Naive thymus-derived CD4-positive, alpha-beta T cell (primary cell): ENCODE results near the gene TIMP3. TPM values are rescaled to one million over a fixed set of nuclear protein-coding genes. Genes with fewer than 3 reads are reported as not detected.

Experiments used
- ATAC-seq: fragments of 150-1000 bp; cut with Tn5 transposase; 2 replicates; pipeline ENCODE4 v1.10.0; 2021; ENCODE audit warnings: mild to moderate bottlenecking, moderate library complexity
- CTCF ChIA-PET: fragments of 350-600 bp; sonication (Branson Sonifier 250); formaldehyde crosslinking; loops from one replicate; lab custom pipeline; 2021; ENCODE audit warnings: antibody characterized with exemption; lab: Charles Lee
- POLR2A ChIA-PET: fragments of 350-600 bp; sonication (Branson Sonifier 250); formaldehyde crosslinking; loops from one replicate; lab custom pipeline; 2021; ENCODE audit warnings: antibody characterized with exemption, inconsistent platforms; lab: Charles Lee
- DNase-seq, 9 donors: peaks; one replicate each; pipeline versions ENCODE4 v3.0.0 to v3.0.0-alpha.2; 2020 to 2022; ENCODE audit warnings: mixed read lengths in 1 of 9
- H3K27ac ChIP-seq: one replicate; pipeline ENCODE4 v1.7.0; 2013; ENCODE audit warnings: mild to moderate bottlenecking, low read depth, low read length, moderate library complexity
- H3K27me3 ChIP-seq, 2 donors: one replicate each; pipeline ENCODE4 v1.7.0; 2013; ENCODE audit warnings: low read length in 2 of 2, mild to moderate bottlenecking in 2 of 2, moderate library complexity in 2 of 2; ENCODE audit not compliant: control insufficient read depth in 2 of 2, insufficient read depth in 2 of 2
- H3K36me3 ChIP-seq, 3 experiments: 1 replicate in 2 of 3; 2 replicates in 1 of 3; pipeline ENCODE4 v1.7.0; 2013; ENCODE audit warnings: low read length in 3 of 3, mild to moderate bottlenecking in 3 of 3, moderate library complexity in 1 of 3; ENCODE audit not compliant: insufficient read depth in 3 of 3, control insufficient read depth in 2 of 3
- H3K4me1 ChIP-seq, 2 donors: one replicate each; pipeline ENCODE4 v1.7.0; 2013; ENCODE audit warnings: low read length in 2 of 2, mild to moderate bottlenecking in 2 of 2, moderate library complexity in 1 of 2; ENCODE audit not compliant: control insufficient read depth in 2 of 2, insufficient read depth in 2 of 2
- H3K4me3 ChIP-seq: 2 replicates; pipeline ENCODE4 v1.7.0; 2013; ENCODE audit warnings: mild to moderate bottlenecking, low read length
- H3K9me3 ChIP-seq, 3 experiments: 1 replicate in 2 of 3; 2 replicates in 1 of 3; pipeline ENCODE4 v1.7.0; 2013; ENCODE audit warnings: low read length in 3 of 3; ENCODE audit not compliant: control insufficient read depth in 2 of 3
- H3K27ac Mint-ChIP-seq, 9 donors: one replicate each; pipeline ENCODE4 v1.8.0; 2020 to 2022; ENCODE audit warnings: mixed read lengths in 9 of 9, mild to moderate bottlenecking in 8 of 9, moderate library complexity in 5 of 9, inconsistent platforms in 2 of 9
- H3K27me3 Mint-ChIP-seq, 5 donors: one replicate each; pipeline ENCODE4 v1.8.0; 2021 to 2022; ENCODE audit warnings: mixed read lengths in 5 of 5, mild to moderate bottlenecking in 1 of 5
- H3K36me3 Mint-ChIP-seq, 5 donors: one replicate each; pipeline ENCODE4 v1.8.0; 2020 to 2022; ENCODE audit warnings: mixed read lengths in 5 of 5, mild to moderate bottlenecking in 3 of 5, inconsistent platforms in 1 of 5
- H3K4me1 Mint-ChIP-seq, 7 donors: one replicate each; pipeline ENCODE4 v1.8.0; 2020 to 2022; ENCODE audit warnings: mixed read lengths in 7 of 7, mild to moderate bottlenecking in 3 of 7, inconsistent platforms in 1 of 7
- H3K4me3 Mint-ChIP-seq, 10 donors: one replicate each; pipeline ENCODE4 v1.8.0; 2020 to 2022; ENCODE audit warnings: mild to moderate bottlenecking in 10 of 10, mixed read lengths in 10 of 10, moderate library complexity in 6 of 10, inconsistent platforms in 2 of 10
- H3K9me3 Mint-ChIP-seq, 11 donors: one replicate each; pipeline ENCODE4 v1.8.0; 2020 to 2022; ENCODE audit warnings: mixed read lengths in 11 of 11, mild to moderate bottlenecking in 4 of 11, inconsistent platforms in 1 of 11, moderate library complexity in 1 of 11
- intact Hi-C, 2 donors: fragments of 100-400 bp; cut with micrococcal nuclease; formaldehyde crosslinking; loops; one replicate each; pipeline ENCODE4 v1.15.1; 2023
- polyA plus RNA-seq, 2 donors: library from polyadenylated mRNA; unstranded; fragments of 300-500 nt; fragmentation: Illumina TruSeq; gene quantifications; one replicate each; pipeline ENCODE4 v1.2.3, GENCODE V29; 2021
- total RNA-seq, 6 experiments: library from RNA in 5 of 6; stranded (reverse) in 5 of 6; gene quantifications; 1 replicate in 5 of 6; 2 replicates in 1 of 6; pipeline ENCODE4 v1.2.3 and lab custom pipeline; 2021 to 2026

Gene TIMP3
- total and polyA plus RNA-seq, 7 experiments from 2014 or later, result 0.05 to 0.95 (median 0.37) TPM; not detected in 3

DNA sequence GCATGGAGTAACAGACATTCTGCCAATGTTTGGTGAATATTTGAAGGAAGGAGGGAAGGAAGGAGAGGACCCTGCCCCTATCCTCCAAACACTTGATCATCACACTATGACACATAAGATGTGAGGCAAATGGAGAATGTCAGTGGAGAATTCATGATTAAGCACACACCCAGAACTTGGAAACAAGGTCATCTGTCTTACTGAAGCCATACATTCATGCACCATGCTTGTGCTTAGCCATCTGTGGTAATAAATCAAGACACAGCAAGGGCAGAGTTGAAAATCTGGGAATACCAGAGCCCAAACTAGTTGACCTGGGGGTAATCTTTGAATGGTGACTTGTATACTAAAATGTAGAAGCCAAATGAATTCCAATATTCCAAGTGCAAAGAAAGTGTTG is 7.9 kb upstream of the TIMP3 start:
- H3K27me3 ChIP-seq, result no peaks in the 10 kb centered on the region
- H3K9me3 ChIP-seq, result no peaks in the 10 kb centered on the region
- POLR2A ChIA-PET, result no interaction called here
- H3K9me3 Mint-ChIP-seq, result no peaks in the 10 kb centered on the region
- DNase-seq (no peak), ATAC-seq (no peak)
- H3K27me3 Mint-ChIP-seq, result peaks cover 7 to 31% (median 20%) of the 10 kb centered on the region in 5 donors
- no peaks in the 10 kb centered on the region for H3K4me1 ChIP-seq
- H3K27ac ChIP-seq, result no peak overlapping the region
- no peak overlapping the region for H3K4me3 Mint-ChIP-seq
- H3K4me1 Mint-ChIP-seq, result peaks cover 0 to 5% (median 4%) of the 10 kb centered on the region in 7 donors
- intact Hi-C loops, result no loop called here
- no peaks in the 10 kb centered on the region for H3K36me3 Mint-ChIP-seq
- H3K4me3 ChIP-seq, result no peak overlapping the region
- CTCF ChIA-PET, result interaction anchor here (1.0 to 1.1 kb wide), 2 partner anchors 133 to 135 kb away, joined by 3 to 4 read pairs; no protein-coding TSS in a partner anchor
- H3K27ac Mint-ChIP-seq, result no peak overlapping the region
- H3K36me3 ChIP-seq, result no peaks in the 10 kb centered on the region

- POLR2A ChIA-PET, result no interaction called here
- H3K27me3 Mint-ChIP-seq, result peaks cover 17 to 40% (median 31%) of the 10 kb centered on the region in 5 donors
- no peaks in the 10 kb centered on the region for H3K36me3 Mint-ChIP-seq
- H3K4me3 Mint-ChIP-seq, result no peak overlapping the region
- Histone ChIP-seq H3K4me1 (no peaks in the 10 kb centered on the region), H3K27me3 (no peaks in the 10 kb centered on the region), H3K4me3 (no peak overlapping the region), H3K27ac (no peak overlapping the region), H3K9me3 (no peaks in the 10 kb centered on the region), H3K36me3 (no peaks in the 10 kb centered on the region)
- peaks cover 0 to 5% (median 4%) of the 10 kb centered on the region in 7 donors for H3K4me1 Mint-ChIP-seq
- no peak for ATAC-seq
- DNase-seq, result no peak
- no peaks in the 10 kb centered on the region for H3K9me3 Mint-ChIP-seq
- intact Hi-C loops, result no loop called here
- CTCF ChIA-PET, result interaction anchor here (0.7 to 1.3 kb wide), 5 partner anchors 12 to 138 kb away, joined by 3 to 4 read pairs (median 3); no protein-coding TSS in a partner anchor
- no peak overlapping the region for H3K27ac Mint-ChIP-seq
Observed at GRCh38 chr22:32794449-32795213, 6.9 kb upstream of the TIMP3 start.

DNA sequence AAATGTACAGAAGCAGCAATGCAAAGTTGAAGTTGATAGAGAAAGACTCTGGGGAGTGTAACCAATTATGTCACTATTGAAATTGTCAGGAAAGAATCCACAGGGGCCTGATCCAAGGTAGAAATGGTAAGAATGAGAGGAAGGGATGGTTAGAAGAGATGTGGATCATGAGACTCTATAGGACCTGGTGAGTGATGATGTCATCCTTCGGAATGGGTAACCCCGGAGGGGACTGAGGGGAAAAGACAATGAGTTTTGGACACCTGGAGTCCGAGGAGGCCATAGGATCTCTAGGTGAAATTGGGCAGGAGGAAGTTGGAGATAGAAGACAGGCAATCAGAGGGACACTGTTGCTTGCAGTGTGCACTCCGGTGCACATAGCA is 6.3 kb upstream of the TIMP3 start:
- Mint-ChIP-seq H3K27me3 (peaks cover 23 to 46% (median 36%) of the 10 kb centered on the region in 5 donors), H3K9me3 (no peaks in the 10 kb centered on the region), H3K4me1 (peaks cover 0 to 5% (median 4%) of the 10 kb centered on the region in 7 donors), H3K27ac (no peak overlapping the region), H3K4me3 (no peak overlapping the region), H3K36me3 (no peaks in the 10 kb centered on the region)
- ChIA-PET CTCF (interaction anchor here (1.3 to 2.8 kb wide), 3 partner anchors 11 to 135 kb away, joined by 3 to 59 read pairs (median 9); no protein-coding TSS in a partner anchor), POLR2A (no interaction called here)
- Histone ChIP-seq H3K9me3 (no peaks in the 10 kb centered on the region), H3K27ac (no peak overlapping the region), H3K4me1 (no peaks in the 10 kb centered on the region), H3K27me3 (no peaks in the 10 kb centered on the region), H3K36me3 (no peaks in the 10 kb centered on the region), H3K4me3 (no peak overlapping the region)
- ATAC-seq, result no peak
- intact Hi-C loops, result no loop called here
- no peak for DNase-seq

DNA sequence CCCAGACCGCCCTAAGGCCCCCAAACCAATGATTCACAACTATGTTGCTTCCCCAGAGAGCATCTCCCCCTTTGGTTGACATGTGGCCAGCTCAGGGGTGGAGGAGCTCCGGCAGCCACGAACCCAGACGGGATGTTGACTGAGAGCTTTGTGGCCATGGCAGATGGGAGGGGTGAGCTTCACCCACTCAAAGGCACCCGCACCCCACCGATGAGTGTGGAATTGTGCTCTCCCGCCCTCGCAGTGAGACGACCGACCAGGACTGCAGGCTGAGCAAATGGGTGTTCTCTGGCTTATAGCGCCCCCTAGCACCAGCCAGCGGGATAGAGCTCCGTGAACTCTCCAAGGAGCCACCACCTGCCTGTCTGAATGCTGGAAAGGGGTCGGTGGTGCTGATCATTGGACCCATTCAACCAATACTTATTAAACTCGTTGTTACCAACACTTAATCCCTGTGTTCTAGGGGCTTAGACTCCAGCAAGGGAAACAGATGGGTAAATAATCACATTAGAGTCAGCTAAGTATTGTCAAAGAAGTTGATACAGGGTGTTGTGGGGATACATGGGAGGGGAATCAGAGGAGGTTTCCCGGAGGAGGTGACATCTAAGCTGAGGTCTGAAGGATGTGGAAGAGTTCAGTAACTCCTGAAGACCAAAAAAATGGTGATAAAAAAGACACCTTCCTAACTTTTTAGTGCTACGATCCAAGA is 4.5 kb upstream of the TIMP3 start:
- Histone ChIP-seq H3K9me3 (no peaks in the 10 kb centered on the region), H3K36me3 (no peaks in the 10 kb centered on the region), H3K27ac (no peak overlapping the region), H3K4me1 (no peaks in the 10 kb centered on the region), H3K4me3 (no peak overlapping the region), H3K27me3 (no peaks in the 10 kb centered on the region)
- intact Hi-C loops, result loop anchor here in 1 of 2 donors (1.0 kb wide), 1 partner anchor 137 kb away; no protein-coding TSS in a partner anchor
- Mint-ChIP-seq H3K27ac (no peak overlapping the region), H3K4me3 (peak overlapping the region in 2 of 10 donors; percentile 2 to 17), H3K9me3 (no peaks in the 10 kb centered on the region), H3K4me1 (peaks cover 0 to 6% (median 5%) of the 10 kb centered on the region in 7 donors), H3K27me3 (peaks cover 33 to 57% (median 41%) of the 10 kb centered on the region in 5 donors), H3K36me3 (no peaks in the 10 kb centered on the region)
- ATAC-seq, result peak; percentile 81
- CTCF ChIA-PET, result interaction anchor here (0.7 to 2.8 kb wide), 21 partner anchors 9 to 820 kb away, joined by 3 to 59 read pairs (median 3); no protein-coding TSS in a partner anchor
- DNase-seq, result peak; percentile 32 to 63 (median 50)
- POLR2A ChIA-PET, result no interaction called here

DNA sequence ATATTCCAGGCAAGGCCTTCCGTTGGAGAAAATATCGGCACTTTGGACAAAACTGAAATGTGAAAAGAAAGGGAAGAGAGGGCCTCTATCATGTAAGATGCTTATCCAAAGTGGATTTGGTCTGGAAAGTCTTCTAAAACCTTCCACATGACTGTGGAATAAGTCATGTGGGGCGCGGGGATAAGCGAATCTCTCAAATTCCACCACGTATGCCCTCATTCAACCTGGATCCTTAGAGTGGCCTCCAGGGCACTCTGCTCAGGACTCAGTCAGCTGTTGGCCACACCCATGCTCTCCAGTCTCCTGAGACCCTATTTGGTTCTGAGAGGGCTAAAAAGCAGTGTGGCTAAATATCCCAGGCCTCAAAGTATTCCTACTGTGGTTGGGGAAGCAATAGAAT is 2.0 kb upstream of the TIMP3 start:
- Histone ChIP-seq H3K27ac (no peak overlapping the region), H3K4me1 (no peaks in the 10 kb centered on the region), H3K27me3 (no peaks in the 10 kb centered on the region), H3K4me3 (no peak overlapping the region), H3K36me3 (no peaks in the 10 kb centered on the region), H3K9me3 (no peaks in the 10 kb centered on the region)
- DNase-seq (no peak), ATAC-seq (no peak)
- no peak overlapping the region for H3K4me3 Mint-ChIP-seq
- peaks cover 0 to 2% (median 0%) of the 10 kb centered on the region in 11 donors for H3K9me3 Mint-ChIP-seq
- ChIA-PET POLR2A (no interaction called here), CTCF (interaction anchor here (0.7 to 1.3 kb wide), 4 partner anchors 50 to 140 kb away, joined by 3 to 5 read pairs (median 4); no protein-coding TSS in a partner anchor)
- peaks cover 0 to 3% (median 0%) of the 10 kb centered on the region in 5 donors for H3K36me3 Mint-ChIP-seq
- intact Hi-C loops, result no loop called here
- peaks cover 55 to 76% (median 65%) of the 10 kb centered on the region in 5 donors for H3K27me3 Mint-ChIP-seq
- peaks cover 0 to 8% (median 5%) of the 10 kb centered on the region in 7 donors for H3K4me1 Mint-ChIP-seq
- no peak overlapping the region for H3K27ac Mint-ChIP-seq

- CTCF ChIA-PET, result interaction anchor here (0.7 to 1.3 kb wide), 3 partner anchors 49 to 141 kb away, joined by 3 to 5 read pairs (median 4); no protein-coding TSS in a partner anchor
- ATAC-seq (no peak), DNase-seq (no peak)
- Mint-ChIP-seq H3K4me1 (peaks cover 0 to 8% (median 5%) of the 10 kb centered on the region in 7 donors), H3K27me3 (peaks cover 59 to 75% (median 71%) of the 10 kb centered on the region in 5 donors), H3K9me3 (peaks cover 0 to 2% (median 0%) of the 10 kb centered on the region in 11 donors), H3K4me3 (peak overlapping the region in 1 of 10 donors; percentile 70), H3K36me3 (peaks cover 0 to 3% (median 0%) of the 10 kb centered on the region in 5 donors), H3K27ac (no peak overlapping the region)
- Histone ChIP-seq H3K9me3 (no peaks in the 10 kb centered on the region), H3K4me3 (no peak overlapping the region), H3K27me3 (no peaks in the 10 kb centered on the region), H3K27ac (no peak overlapping the region), H3K36me3 (no peaks in the 10 kb centered on the region), H3K4me1 (no peaks in the 10 kb centered on the region)
- POLR2A ChIA-PET, result no interaction called here
- intact Hi-C loops, result no loop called here
Observed at GRCh38 chr22:32800158-32800882, 1.2 kb upstream of the TIMP3 start.
